HFF-Myc (cell line): ENCODE measurements around the gene GAS6.

Experiments
- DNase-seq: peaks from one replicate; pipeline ENCODE4 v3.0.0-alpha.2; 2011; ENCODE audit warnings: low read depth; ENCODE audit errors: extremely low read depth
- H3K4me3 ChIP-seq: replicated peaks from 2 replicates; pipeline ENCODE4 v1.5.1; 2011; ENCODE audit warnings: low read depth, mild to moderate bottlenecking, control low read depth, low read length
- CTCF ChIP-seq: IDR thresholded peaks from 2 replicates; pipeline ENCODE4 v1.5.1; 2012; ENCODE audit warnings: mild to moderate bottlenecking, low read depth, low read length, control low read depth; ENCODE audit errors: missing control alignments

GAS6 gene

GRCh38 chr13:113777311-113778260, 86.3 kb downstream of the GAS6 start:
- no peak for TF ChIP-seq CTCF
- no peak overlapping the region for H3K4me3 ChIP-seq
- DNase-seq: no peak

- no peak for DNase-seq
- TF ChIP-seq CTCF: no peak
- H3K4me3 ChIP-seq: no peak overlapping the region
Measured at GRCh38 chr13:113776231-113777125, 87.4 kb downstream of the GAS6 start.

- H3K4me3 ChIP-seq: no peak overlapping the region
- DNase-seq: no peak
- no peak for TF ChIP-seq CTCF
Measured at GRCh38 chr13:113775451-113776145, 88.3 kb downstream of the GAS6 start.

GRCh38 chr13:113774177-113775107, 89.4 kb downstream of the GAS6 start:
- no peak for TF ChIP-seq CTCF
- no peak overlapping the region for H3K4me3 ChIP-seq
- DNase-seq: no peak

- TF ChIP-seq CTCF: no peak
- DNase-seq: no peak
- no peak overlapping the region for H3K4me3 ChIP-seq
Measured at GRCh38 chr13:113771709-113772331, 92.1 kb downstream of the GAS6 start.
